ENCODE results near the gene OPA3. TPM values are rescaled to one million over a fixed set of nuclear protein-coding genes. Genes with fewer than 3 reads are reported as not detected.
A peak's percentile ranks its signal among the peaks of the same experiment; 100 is the strongest.

The OPA3 gene
- total RNA-seq, 1 experiment from 2014 or later = 16.8 TPM

- Mint-ChIP-seq H3K9me3 (ENCODE audit: unreplicated experiment) (no peaks in the 10 kb centered on the region), H3K27me3 (ENCODE audit: insufficient read depth, unreplicated experiment) (no peaks in the 10 kb centered on the region), H3K27ac (ENCODE audit: low read depth, unreplicated experiment) (no peak overlapping the region), H3K4me3 (ENCODE audit: unreplicated experiment) (peak overlapping the region; percentile 46), H3K36me3 (ENCODE audit: insufficient read depth, unreplicated experiment) (peaks cover 55% of the 10 kb centered on the region), H3K4me1 (ENCODE audit: insufficient read depth, unreplicated experiment) (peaks cover 13% of the 10 kb centered on the region)
- CTCF ChIA-PET = interaction anchor here (0.6 to 1.1 kb wide), 2 partner anchors 79 to 114 kb away, joined by 3 to 4 read pairs; no protein-coding TSS in a partner anchor
- POLR2A ChIA-PET = interaction anchor here (1.0 to 2.2 kb wide), 6 partner anchors 13 to 164 kb away, joined by 3 to 6 read pairs (median 5); partner anchors contain the start of genes OPA3, QPCTL and SNRPD2
- intact Hi-C loops (cut with micrococcal nuclease) = no loop called here
- no peak for TF ChIP-seq CTCF (IDR thresholded peaks at IDR 0.05; ENCODE audit: unreplicated experiment)
- peak; percentile 76 for DNase-seq (ENCODE audit: unreplicated experiment)
- BruUV-seq (replicated peaks) = no TSS peak
Observed at GRCh38 chr19:45528149-45528743, 56.4 kb downstream of the OPA3 start.

- Mint-ChIP-seq H3K4me1 (ENCODE audit: insufficient read depth, unreplicated experiment) (peaks cover 13% of the 10 kb centered on the region), H3K27ac (ENCODE audit: low read depth, unreplicated experiment) (no peak overlapping the region), H3K9me3 (ENCODE audit: unreplicated experiment) (no peaks in the 10 kb centered on the region), H3K4me3 (ENCODE audit: unreplicated experiment) (peak overlapping the region; percentile 46), H3K27me3 (ENCODE audit: insufficient read depth, unreplicated experiment) (no peaks in the 10 kb centered on the region), H3K36me3 (ENCODE audit: insufficient read depth, unreplicated experiment) (peaks cover 60% of the 10 kb centered on the region)
- CTCF ChIA-PET = interaction anchor here (0.6 to 1.1 kb wide), 3 partner anchors 43 to 115 kb away, joined by 3 to 5 read pairs (median 4); no protein-coding TSS in a partner anchor
- intact Hi-C loops (cut with micrococcal nuclease) = no loop called here
- POLR2A ChIA-PET = interaction anchor here (0.9 to 1.4 kb wide), 4 partner anchors 13 to 164 kb away, joined by 3 to 6 read pairs (median 4); partner anchors contain the start of genes PPP1R13L, QPCTL and SNRPD2
- TF ChIP-seq CTCF (IDR thresholded peaks at IDR 0.05; ENCODE audit: unreplicated experiment) = no peak
- no peak for DNase-seq (ENCODE audit: unreplicated experiment)
- no TSS peak for BruUV-seq (replicated peaks)
Observed at GRCh38 chr19:45527731-45528130, 56.9 kb downstream of the OPA3 start.

- ChIA-PET CTCF (interaction anchor here (0.6 to 1.5 kb wide), 5 partner anchors 16 to 115 kb away, joined by 3 to 7 read pairs (median 3); no protein-coding TSS in a partner anchor), POLR2A (interaction anchor here (0.9 to 2.3 kb wide), 4 partner anchors 10 to 165 kb away, joined by 3 to 7 read pairs (median 6); partner anchors contain the start of genes PPP1R13L, QPCTL and SNRPD2)
- Mint-ChIP-seq H3K36me3 (ENCODE audit: insufficient read depth, unreplicated experiment) (peaks cover 63% of the 10 kb centered on the region), H3K4me3 (ENCODE audit: unreplicated experiment) (no peak overlapping the region), H3K27me3 (ENCODE audit: insufficient read depth, unreplicated experiment) (no peaks in the 10 kb centered on the region), H3K27ac (ENCODE audit: low read depth, unreplicated experiment) (no peak overlapping the region), H3K4me1 (ENCODE audit: insufficient read depth, unreplicated experiment) (peaks cover 13% of the 10 kb centered on the region), H3K9me3 (ENCODE audit: unreplicated experiment) (no peaks in the 10 kb centered on the region)
- no peak for TF ChIP-seq CTCF (IDR thresholded peaks at IDR 0.05; ENCODE audit: unreplicated experiment)
- intact Hi-C loops (cut with micrococcal nuclease) = no loop called here
- no TSS peak for BruUV-seq (replicated peaks)
- no peak for DNase-seq (ENCODE audit: unreplicated experiment)
Observed at GRCh38 chr19:45526971-45527370, 57.6 kb downstream of the OPA3 start.

- no peak for TF ChIP-seq CTCF (IDR thresholded peaks at IDR 0.05; ENCODE audit: unreplicated experiment)
- Mint-ChIP-seq H3K4me1 (ENCODE audit: insufficient read depth, unreplicated experiment) (peaks cover 13% of the 10 kb centered on the region), H3K9me3 (ENCODE audit: unreplicated experiment) (no peaks in the 10 kb centered on the region), H3K36me3 (ENCODE audit: insufficient read depth, unreplicated experiment) (peaks cover 66% of the 10 kb centered on the region), H3K27me3 (ENCODE audit: insufficient read depth, unreplicated experiment) (no peaks in the 10 kb centered on the region), H3K27ac (ENCODE audit: low read depth, unreplicated experiment) (no peak overlapping the region), H3K4me3 (ENCODE audit: unreplicated experiment) (no peak overlapping the region)
- ChIA-PET POLR2A (interaction anchor here (1.8 to 2.3 kb wide), 2 partner anchors 10 to 40 kb away, joined by 6 to 7 read pairs; no protein-coding TSS in a partner anchor), CTCF (interaction anchor here (0.6 to 1.5 kb wide), 6 partner anchors 9 to 348 kb away, joined by 3 to 7 read pairs (median 3); partner anchors contain the start of gene TRAPPC6A)
- TSS peak; percentile 73 for BruUV-seq (replicated peaks)
- DNase-seq (ENCODE audit: unreplicated experiment) = peak; percentile 82
- intact Hi-C loops (cut with micrococcal nuclease) = no loop called here
Observed at GRCh38 chr19:45526143-45526542, 58.5 kb downstream of the OPA3 start.
